ENCODE results near the gene AKAP8L.
"Not testable (repeated sequence)": the region's sequence is repeated elsewhere in the genome, so short reads cannot be mapped to it uniquely, and the experiment has no call there.

Gene AKAP8L

DNA sequence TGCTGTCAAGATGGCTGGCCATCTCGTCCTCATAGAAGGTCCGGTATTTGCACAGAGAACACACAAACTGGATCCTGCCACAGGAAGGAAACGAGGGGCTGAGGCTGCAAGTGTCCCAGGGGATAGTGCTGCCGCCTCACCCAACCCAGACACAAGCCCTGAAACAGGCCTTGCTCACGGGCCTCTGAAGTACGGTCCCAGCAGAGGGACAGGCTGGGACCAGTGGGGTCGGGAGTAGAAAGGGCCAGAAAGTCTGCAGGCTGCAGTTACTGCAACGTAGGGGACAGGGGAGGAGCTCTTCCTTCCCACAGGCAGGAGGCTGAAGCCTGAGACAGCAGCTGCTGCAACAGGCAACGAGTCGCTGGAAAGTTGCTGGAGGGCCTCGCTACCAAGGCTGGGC is 21.0 kb downstream of the AKAP8L start:
- Histone ChIP-seq H4K20me1 (ENCODE audit: insufficient read depth, low read length, poor library complexity, severe bottlenecking) (peaks cover 22% of the 10 kb centered on the region), H3K36me3 (ENCODE audit: insufficient read depth, low read length) (peaks cover 97% of the 10 kb centered on the region)
- TF ChIP-seq, protein P1, sequence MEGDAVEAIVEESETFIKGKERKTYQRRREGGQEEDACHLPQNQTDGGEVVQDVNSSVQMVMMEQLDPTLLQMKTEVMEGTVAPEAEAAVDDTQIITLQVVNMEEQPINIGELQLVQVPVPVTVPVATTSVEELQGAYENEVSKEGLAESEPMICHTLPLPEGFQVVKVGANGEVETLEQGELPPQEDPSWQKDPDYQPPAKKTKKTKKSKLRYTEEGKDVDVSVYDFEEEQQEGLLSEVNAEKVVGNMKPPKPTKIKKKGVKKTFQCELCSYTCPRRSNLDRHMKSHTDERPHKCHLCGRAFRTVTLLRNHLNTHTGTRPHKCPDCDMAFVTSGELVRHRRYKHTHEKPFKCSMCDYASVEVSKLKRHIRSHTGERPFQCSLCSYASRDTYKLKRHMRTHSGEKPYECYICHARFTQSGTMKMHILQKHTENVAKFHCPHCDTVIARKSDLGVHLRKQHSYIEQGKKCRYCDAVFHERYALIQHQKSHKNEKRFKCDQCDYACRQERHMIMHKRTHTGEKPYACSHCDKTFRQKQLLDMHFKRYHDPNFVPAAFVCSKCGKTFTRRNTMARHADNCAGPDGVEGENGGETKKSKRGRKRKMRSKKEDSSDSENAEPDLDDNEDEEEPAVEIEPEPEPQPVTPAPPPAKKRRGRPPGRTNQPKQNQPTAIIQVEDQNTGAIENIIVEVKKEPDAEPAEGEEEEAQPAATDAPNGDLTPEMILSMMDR (conservative IDR thresholded peaks at IDR 0.05; ENCODE audit: low read length) = no peak

DNA sequence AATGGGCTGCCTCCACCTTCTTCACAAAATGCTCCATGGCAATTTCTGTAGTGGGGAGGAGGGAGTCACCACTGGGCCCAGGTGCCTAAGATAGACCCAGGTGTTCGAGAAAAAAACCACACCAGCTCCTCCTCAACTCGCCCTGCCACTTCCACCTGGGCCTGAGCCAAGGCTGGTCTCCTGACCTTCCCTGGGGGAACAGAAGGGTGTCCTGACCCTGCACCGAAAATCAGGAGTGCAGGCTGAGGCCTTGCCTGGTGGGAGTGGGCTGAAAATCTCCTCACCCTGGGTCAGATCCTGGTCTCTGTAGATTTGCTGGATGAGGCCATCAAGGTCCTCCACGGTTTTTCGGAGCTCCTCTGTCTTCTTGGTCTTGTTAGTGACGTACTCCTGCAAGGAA is 21.6 kb downstream of the AKAP8L start:
- Histone ChIP-seq H3K36me3 (ENCODE audit: insufficient read depth, low read length) (peaks cover 93% of the 10 kb centered on the region), H3K4me2 (ENCODE audit: low read depth, low read length, poor library complexity, severe bottlenecking) (no peak overlapping the region), H2AFZ (ENCODE audit: low read length) (no peak overlapping the region)

More for the DNA sequence above, 21.0 kb downstream of the AKAP8L start:
- Histone ChIP-seq H3K9me3 (ENCODE audit: insufficient read depth, low read depth, low read length) (no peaks in the 10 kb centered on the region), H3K27me3 (ENCODE audit: insufficient read depth, low read length, poor library complexity, severe bottlenecking) (no peaks in the 10 kb centered on the region), H2AFZ (ENCODE audit: low read length) (no peak overlapping the region), H3K79me2 (ENCODE audit: insufficient read depth, low read length) (peaks cover 25% of the 10 kb centered on the region; the same call in 1 of the 2 replicates), H3K4me1 (ENCODE audit: insufficient read depth, low read length, poor library complexity, severe bottlenecking) (no peaks in the 10 kb centered on the region), H3K9ac (ENCODE audit: low read depth, low read length, poor library complexity, severe bottlenecking) (no peak overlapping the region), H3K4me3 (ENCODE audit: low read length, poor library complexity, severe bottlenecking) (no peak overlapping the region), H3K4me2 (ENCODE audit: low read depth, low read length, poor library complexity, severe bottlenecking) (no peak overlapping the region), H3F3A (ENCODE audit: low read depth) (no peaks in the 10 kb centered on the region), H3K9me2 (replicated peaks; ENCODE audit: low read depth, low read length) (no peaks in the 10 kb centered on the region)

DNA sequence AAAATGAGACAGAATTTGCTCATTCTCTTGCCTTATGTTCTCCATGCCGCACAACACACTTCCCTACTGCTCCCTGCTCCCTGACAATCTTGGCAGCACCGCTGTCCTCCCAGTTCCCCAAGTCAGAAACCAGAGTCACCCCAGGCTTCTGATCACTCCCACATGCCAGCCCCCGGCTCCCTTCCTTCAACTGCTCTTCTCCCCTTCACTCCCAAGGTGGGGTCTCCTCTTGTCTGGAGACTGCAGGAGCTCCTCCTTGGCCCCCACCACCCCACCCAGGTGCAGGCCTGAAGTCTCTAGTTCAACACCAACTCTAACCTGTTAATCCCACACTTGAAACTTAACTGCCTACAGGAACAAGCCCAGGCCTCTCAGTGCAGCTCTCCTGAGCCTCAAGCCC is 22.4 kb downstream of the AKAP8L start:
- H3K9me3 ChIP-seq (ENCODE audit: insufficient read depth, low read depth, low read length) = no peaks in the 10 kb centered on the region
- H3F3A ChIP-seq (ENCODE audit: low read depth) = no peaks in the 10 kb centered on the region
- no peak overlapping the region for H3K9ac ChIP-seq (ENCODE audit: low read depth, low read length, poor library complexity, severe bottlenecking)
- H4K20me1 ChIP-seq (ENCODE audit: insufficient read depth, low read length, poor library complexity, severe bottlenecking) = peaks cover 12% of the 10 kb centered on the region
- no peak overlapping the region for H3K4me3 ChIP-seq (ENCODE audit: low read length, poor library complexity, severe bottlenecking)
- H3K4me2 ChIP-seq (ENCODE audit: low read depth, low read length, poor library complexity, severe bottlenecking) = no peak overlapping the region
- no peak overlapping the region for H2AFZ ChIP-seq (ENCODE audit: low read length)
- H3K27me3 ChIP-seq (ENCODE audit: insufficient read depth, low read length, poor library complexity, severe bottlenecking) = no peaks in the 10 kb centered on the region
- peaks cover 16% of the 10 kb centered on the region; the same call in 1 of the 2 replicates for H3K79me2 ChIP-seq (ENCODE audit: insufficient read depth, low read length)
- H3K36me3 ChIP-seq (ENCODE audit: insufficient read depth, low read length) = peaks cover 92% of the 10 kb centered on the region
- TF ChIP-seq, protein P1 (conservative IDR thresholded peaks at IDR 0.05; ENCODE audit: low read length) = no peak
- no peak for TF ChIP-seq EZH2phosphoT487 (IDR thresholded peaks at IDR 0.05; ENCODE audit: borderline replicate concordance)
- H3K4me1 ChIP-seq (ENCODE audit: insufficient read depth, low read length, poor library complexity, severe bottlenecking) = no peaks in the 10 kb centered on the region
- no peaks in the 10 kb centered on the region for H3K9me2 ChIP-seq (replicated peaks; ENCODE audit: low read depth, low read length)

More for the DNA sequence above, 21.6 kb downstream of the AKAP8L start:
- Histone ChIP-seq H3K79me2 (ENCODE audit: insufficient read depth, low read length) (peaks cover 20% of the 10 kb centered on the region; the same call in 1 of the 2 replicates), H3K4me1 (ENCODE audit: insufficient read depth, low read length, poor library complexity, severe bottlenecking) (no peaks in the 10 kb centered on the region), H3F3A (ENCODE audit: low read depth) (no peaks in the 10 kb centered on the region), H4K20me1 (ENCODE audit: insufficient read depth, low read length, poor library complexity, severe bottlenecking) (peaks cover 17% of the 10 kb centered on the region), H3K9ac (ENCODE audit: low read depth, low read length, poor library complexity, severe bottlenecking) (no peak overlapping the region), H3K4me3 (ENCODE audit: low read length, poor library complexity, severe bottlenecking) (no peak overlapping the region), H3K9me2 (replicated peaks; ENCODE audit: low read depth, low read length) (no peaks in the 10 kb centered on the region), H3K27me3 (ENCODE audit: insufficient read depth, low read length, poor library complexity, severe bottlenecking) (no peaks in the 10 kb centered on the region), H3K9me3 (ENCODE audit: insufficient read depth, low read depth, low read length) (no peaks in the 10 kb centered on the region)
- TF ChIP-seq EZH2phosphoT487 (IDR thresholded peaks at IDR 0.05; ENCODE audit: borderline replicate concordance) = no peak
- TF ChIP-seq, protein P1 (conservative IDR thresholded peaks at IDR 0.05; ENCODE audit: low read length) = no peak

DNA sequence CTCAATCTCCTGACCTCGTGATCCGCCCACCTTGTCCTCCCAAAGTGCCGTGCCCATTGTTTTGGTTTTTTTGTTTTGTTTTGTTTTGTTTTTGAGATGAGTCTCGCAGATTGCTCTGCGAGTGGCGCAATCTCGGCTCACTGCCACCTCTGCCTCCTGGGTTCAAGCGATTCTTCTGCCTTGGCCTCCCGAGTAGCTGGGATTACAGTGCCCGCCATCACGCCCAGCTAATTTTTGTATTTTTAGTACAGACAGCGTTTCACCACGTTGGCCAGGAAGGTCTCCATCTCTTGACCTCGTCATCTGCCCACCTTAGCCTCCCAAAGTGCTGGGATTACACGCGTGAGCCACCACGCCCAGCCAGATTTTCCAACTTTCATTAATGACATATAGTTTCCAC is 23.5 kb downstream of the AKAP8L start:
- H3K36me3 ChIP-seq (ENCODE audit: insufficient read depth, low read length) = peaks cover 80% of the 10 kb centered on the region
- not testable (repeated sequence) for H3K9me2 ChIP-seq (replicated peaks; ENCODE audit: low read depth, low read length); H3F3A ChIP-seq (ENCODE audit: low read depth); H3K9ac ChIP-seq (ENCODE audit: low read depth, low read length, poor library complexity, severe bottlenecking); H3K27me3 ChIP-seq (ENCODE audit: insufficient read depth, low read length, poor library complexity, severe bottlenecking); H3K79me2 ChIP-seq (ENCODE audit: insufficient read depth, low read length); H4K20me1 ChIP-seq (ENCODE audit: insufficient read depth, low read length, poor library complexity, severe bottlenecking); H3K4me2 ChIP-seq (ENCODE audit: low read depth, low read length, poor library complexity, severe bottlenecking); H3K4me3 ChIP-seq (ENCODE audit: low read length, poor library complexity, severe bottlenecking); H3K9me3 ChIP-seq (ENCODE audit: insufficient read depth, low read depth, low read length); H3K4me1 ChIP-seq (ENCODE audit: insufficient read depth, low read length, poor library complexity, severe bottlenecking); H2AFZ ChIP-seq (ENCODE audit: low read length)

All from Loucy (cell line).